ENCODE measurements around the gene SEC63.
"Not testable (repeated sequence)": the region's sequence is repeated elsewhere in the genome, so short reads cannot be mapped to it uniquely, and the experiment has no call there.

Gene SEC63

GRCh38 chr6:107931894-107932293, 26.1 kb downstream of the SEC63 start:
- Mint-ChIP-seq H3K27ac (no peak overlapping the region), H3K4me3 (no peak overlapping the region)

DNA sequence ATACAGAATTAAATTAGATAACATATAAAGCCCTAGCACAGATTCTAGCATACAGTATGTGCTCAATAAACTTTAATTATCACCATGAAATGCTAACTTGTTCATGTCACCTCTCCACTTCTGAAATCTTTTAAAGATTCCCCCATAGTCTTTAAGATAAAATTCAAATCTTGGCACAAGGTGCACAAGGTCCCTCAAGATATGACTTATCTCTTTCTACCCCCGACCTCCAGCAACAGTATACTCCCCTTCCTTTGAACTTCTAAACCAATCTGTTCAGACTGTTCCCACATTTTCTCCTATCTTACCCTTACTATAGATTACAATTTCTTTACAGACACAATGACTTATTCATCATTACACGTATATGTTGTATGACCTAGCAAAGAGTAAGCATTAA, 29.0 kb downstream of the SEC63 start:
- Mint-ChIP-seq H3K36me3 (peaks cover 26% of the 10 kb centered on the region), H3K27ac (no peak overlapping the region)

More at GRCh38 chr6:107931894-107932293, 26.1 kb downstream of the SEC63 start:
- Mint-ChIP-seq H3K36me3 (peaks cover 21% of the 10 kb centered on the region), H3K4me1 (peaks cover 12% of the 10 kb centered on the region), H3K27me3 (no peaks in the 10 kb centered on the region), H3K9me3 (peaks cover 1% of the 10 kb centered on the region)
- no peak for DNase-seq (ENCODE audit: low spot score in 2 of 2)
- no peak for ATAC-seq (ENCODE audit: low read depth)

DNA sequence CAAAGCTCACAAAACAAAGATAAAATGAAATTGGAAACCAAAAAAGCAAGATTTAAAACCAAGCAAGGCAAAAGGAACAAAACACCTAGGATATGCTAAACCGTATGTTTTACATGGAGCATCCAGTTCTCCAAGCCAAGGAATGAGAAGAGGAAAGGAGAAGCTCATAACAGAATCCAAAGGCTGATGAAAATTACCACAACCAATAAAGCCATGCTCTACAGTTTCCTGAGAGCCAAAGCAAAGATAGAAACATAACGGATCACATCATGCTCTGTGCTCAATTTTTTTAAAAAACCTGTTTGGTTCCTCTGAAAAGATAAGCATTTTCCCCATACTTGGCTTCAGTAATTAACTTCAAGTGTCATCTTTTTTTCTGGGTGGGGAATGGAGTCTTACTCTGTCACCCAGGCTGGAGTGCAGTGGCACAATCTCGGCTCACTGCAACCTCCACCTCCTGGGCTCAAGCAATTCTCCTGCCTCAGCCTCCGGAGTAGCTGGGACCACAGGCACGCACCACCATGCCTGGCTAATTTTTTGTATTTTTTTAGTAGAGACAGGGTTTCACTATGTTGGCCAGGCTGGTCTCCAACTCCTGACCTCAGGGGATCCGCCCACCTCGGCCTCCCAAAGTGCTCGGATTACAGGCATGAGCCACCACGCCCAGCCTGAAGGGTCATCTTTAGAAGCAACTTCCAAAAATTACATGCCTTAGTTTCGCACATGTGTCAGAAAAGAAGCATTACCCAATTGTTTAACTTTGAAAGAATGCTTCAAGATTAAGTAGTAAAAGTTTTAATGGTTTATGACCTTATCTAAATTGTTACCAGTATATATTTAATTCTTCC, 31.1 kb downstream of the SEC63 start:
- H3K9me3 Mint-ChIP-seq; DNase-seq (ENCODE audit: low spot score in 2 of 2); H3K27ac Mint-ChIP-seq; ATAC-seq (ENCODE audit: low read depth); H3K4me3 Mint-ChIP-seq; H3K4me1 Mint-ChIP-seq; H3K27me3 Mint-ChIP-seq: not testable (repeated sequence)
- peaks cover 17% of the 10 kb centered on the region for H3K36me3 Mint-ChIP-seq

More for the DNA sequence above, 29.0 kb downstream of the SEC63 start:
- H3K4me1 Mint-ChIP-seq = peaks cover 12% of the 10 kb centered on the region
- no peaks in the 10 kb centered on the region for H3K27me3 Mint-ChIP-seq
- ATAC-seq (ENCODE audit: low read depth) (no peak), DNase-seq (ENCODE audit: low spot score in 2 of 2) (no peak)
- H3K9me3 Mint-ChIP-seq = peaks cover 1% of the 10 kb centered on the region
- H3K4me3 Mint-ChIP-seq = no peak overlapping the region

DNA sequence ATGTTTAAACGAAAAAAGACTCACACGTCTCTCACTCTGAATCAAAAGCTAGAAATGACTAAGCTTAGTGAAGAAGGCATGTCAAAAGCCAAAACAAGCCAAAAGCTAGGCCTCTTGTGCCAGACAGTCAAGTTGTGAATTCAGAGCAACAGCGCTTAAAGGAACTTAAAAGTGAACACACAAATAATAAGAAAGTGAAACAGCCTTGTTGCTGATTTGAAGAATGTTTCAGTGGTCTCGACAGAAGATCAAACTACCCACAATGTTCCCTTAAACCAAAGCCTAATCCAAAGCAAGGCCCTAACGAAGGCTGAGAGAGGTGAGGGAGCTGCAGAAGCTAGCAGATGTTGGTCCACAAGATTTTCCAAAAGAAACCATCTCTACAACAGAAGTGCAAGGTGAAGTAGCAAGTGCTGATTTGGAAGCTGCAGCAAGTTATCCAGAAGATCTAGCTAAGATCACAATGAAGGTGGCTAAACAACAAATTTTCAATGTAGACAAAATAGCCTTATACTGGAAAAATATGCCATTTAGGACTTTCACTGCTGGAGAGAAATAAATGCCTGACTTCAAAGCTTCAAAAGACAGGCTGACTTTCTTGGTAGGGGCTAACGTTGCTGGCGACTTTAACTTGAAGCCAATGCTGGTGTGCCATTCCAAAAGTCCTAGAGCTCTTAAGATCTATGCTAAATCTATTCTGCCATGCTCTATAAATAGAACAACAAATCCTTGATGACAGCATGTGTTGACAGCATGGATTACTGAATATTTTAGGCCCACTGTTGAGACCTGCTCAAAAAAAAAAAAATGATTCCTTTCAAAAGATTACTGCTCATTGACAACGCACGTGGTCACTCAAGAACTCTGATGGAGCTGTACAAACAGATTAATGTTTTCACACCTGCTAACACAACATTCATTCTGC, 40.3 kb downstream of the SEC63 start:
- peaks cover 46% of the 10 kb centered on the region for H3K36me3 Mint-ChIP-seq
- H3K27me3 Mint-ChIP-seq = no peaks in the 10 kb centered on the region
- no peak overlapping the region for H3K4me3 Mint-ChIP-seq
- DNase-seq (ENCODE audit: low spot score in 2 of 2) (no peak), ATAC-seq (ENCODE audit: low read depth) (no peak)
- no peaks in the 10 kb centered on the region for H3K9me3 Mint-ChIP-seq
- peaks cover 2% of the 10 kb centered on the region for H3K4me1 Mint-ChIP-seq
- no peak overlapping the region for H3K27ac Mint-ChIP-seq

DNA sequence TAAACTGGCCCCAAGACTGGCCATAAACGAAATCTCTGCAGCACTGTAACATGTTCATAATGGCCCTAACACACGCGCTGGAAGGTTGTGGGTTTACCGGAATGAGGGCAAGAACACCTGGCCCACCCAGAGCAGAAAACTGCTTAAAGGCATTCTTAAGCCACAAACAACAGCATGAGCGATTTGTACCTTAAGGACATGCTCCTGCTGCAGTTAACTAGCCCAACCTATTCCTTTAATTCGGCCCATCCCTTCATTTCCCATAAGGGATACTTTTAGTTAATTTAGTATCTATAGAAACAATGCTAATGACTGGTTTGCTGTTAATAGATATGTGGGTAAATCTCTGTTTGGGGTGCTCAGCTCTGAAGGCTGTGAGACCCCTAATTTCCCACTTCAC, 41.0 kb downstream of the SEC63 start:
- not testable (repeated sequence) for H3K27ac Mint-ChIP-seq; H3K4me3 Mint-ChIP-seq; ATAC-seq (ENCODE audit: low read depth); H3K4me1 Mint-ChIP-seq; H3K9me3 Mint-ChIP-seq; DNase-seq (ENCODE audit: low spot score in 2 of 2); H3K27me3 Mint-ChIP-seq
- peaks cover 46% of the 10 kb centered on the region for H3K36me3 Mint-ChIP-seq

DNA sequence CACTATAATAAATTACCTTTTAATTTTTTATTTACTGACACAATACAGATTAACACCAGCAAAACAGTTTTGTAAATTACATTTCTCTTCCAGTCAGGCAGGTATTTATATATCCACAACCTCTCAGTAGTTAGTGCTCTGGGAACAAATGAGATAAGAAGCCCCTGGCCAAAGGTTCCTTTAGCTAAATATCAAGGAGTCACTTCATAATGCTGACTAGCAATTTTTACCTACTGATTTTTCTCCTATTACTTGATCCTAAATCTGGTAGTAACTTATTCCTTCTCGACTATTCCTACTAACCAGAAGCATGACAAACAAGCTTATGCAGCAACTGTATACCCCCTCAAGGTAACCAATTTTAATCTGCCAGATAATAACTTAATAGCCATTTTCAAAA, 46.3 kb downstream of the SEC63 start:
- Mint-ChIP-seq H3K27ac (peak overlapping the region; percentile 36), H3K9me3 (no peaks in the 10 kb centered on the region), H3K36me3 (peaks cover 26% of the 10 kb centered on the region), H3K27me3 (no peaks in the 10 kb centered on the region), H3K4me3 (no peak overlapping the region), H3K4me1 (peaks cover 2% of the 10 kb centered on the region)
- no peak for ATAC-seq (ENCODE audit: low read depth)
- no peak for DNase-seq (ENCODE audit: low spot score in 2 of 2)

GRCh38 chr6:107894809-107895396, 63.1 kb downstream of the SEC63 start:
- Mint-ChIP-seq H3K4me3 (peak overlapping the region; percentile 52), H3K27me3 (no peaks in the 10 kb centered on the region), H3K36me3 (peaks cover 30% of the 10 kb centered on the region), H3K27ac (peak overlapping the region; percentile 93), H3K9me3 (peaks cover 1% of the 10 kb centered on the region), H3K4me1 (peaks cover 37% of the 10 kb centered on the region)
- peak; percentile 84 for ATAC-seq (ENCODE audit: low read depth)
- DNase-seq (ENCODE audit: low spot score in 2 of 2) = peak in 1 of 2 donors; percentile 23

DNA sequence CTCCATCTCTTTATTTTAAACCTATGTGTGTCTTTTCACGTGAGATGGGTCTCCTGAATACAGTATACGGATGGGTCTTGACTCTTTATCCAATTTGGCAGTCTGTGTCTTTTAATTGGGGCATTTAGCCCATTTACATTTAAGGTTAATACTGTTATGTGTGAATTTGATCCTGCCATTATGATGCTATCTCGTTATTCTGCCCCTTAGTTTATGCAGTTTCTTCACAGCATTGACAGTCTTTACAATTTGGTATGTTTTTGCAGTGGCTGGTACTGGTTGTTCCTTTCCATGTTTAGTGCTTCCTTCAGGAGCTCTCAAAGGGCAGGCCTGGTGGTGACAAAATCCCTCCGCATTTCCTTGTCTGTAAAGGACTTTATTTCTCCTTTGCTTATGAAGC, 67.6 kb downstream of the SEC63 start:
- Mint-ChIP-seq H3K36me3 (peaks cover 39% of the 10 kb centered on the region), H3K9me3 (peaks cover 11% of the 10 kb centered on the region), H3K4me1 (peaks cover 36% of the 10 kb centered on the region)
- H3K4me3 Mint-ChIP-seq; ATAC-seq (ENCODE audit: low read depth); H3K27me3 Mint-ChIP-seq; H3K27ac Mint-ChIP-seq; DNase-seq (ENCODE audit: low spot score in 2 of 2): not testable (repeated sequence)

DNA sequence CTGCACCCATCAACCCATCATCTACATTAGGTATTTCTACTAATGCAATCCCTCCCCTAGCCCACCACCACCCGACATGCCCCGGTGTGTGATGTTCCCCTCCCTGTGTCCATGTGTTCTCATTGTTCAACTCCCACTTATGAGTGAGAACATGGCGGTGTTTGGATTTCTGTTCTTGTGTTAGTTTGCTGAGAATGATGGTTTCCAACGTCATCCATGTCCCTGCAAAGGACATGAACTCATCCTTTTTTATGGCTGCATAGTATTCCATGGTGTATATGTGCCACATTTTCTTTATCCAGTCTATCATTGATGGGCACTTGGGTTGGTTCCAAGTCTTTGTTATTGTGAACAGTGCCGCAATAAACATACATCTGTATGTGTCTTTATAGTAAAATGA, 72.1 kb downstream of the SEC63 start:
- H3K4me3 Mint-ChIP-seq; ATAC-seq (ENCODE audit: low read depth); H3K27ac Mint-ChIP-seq; H3K9me3 Mint-ChIP-seq; DNase-seq (ENCODE audit: low spot score in 2 of 2); H3K27me3 Mint-ChIP-seq: not testable (repeated sequence)
- Mint-ChIP-seq H3K36me3 (peaks cover 41% of the 10 kb centered on the region), H3K4me1 (peaks cover 16% of the 10 kb centered on the region)

DNA sequence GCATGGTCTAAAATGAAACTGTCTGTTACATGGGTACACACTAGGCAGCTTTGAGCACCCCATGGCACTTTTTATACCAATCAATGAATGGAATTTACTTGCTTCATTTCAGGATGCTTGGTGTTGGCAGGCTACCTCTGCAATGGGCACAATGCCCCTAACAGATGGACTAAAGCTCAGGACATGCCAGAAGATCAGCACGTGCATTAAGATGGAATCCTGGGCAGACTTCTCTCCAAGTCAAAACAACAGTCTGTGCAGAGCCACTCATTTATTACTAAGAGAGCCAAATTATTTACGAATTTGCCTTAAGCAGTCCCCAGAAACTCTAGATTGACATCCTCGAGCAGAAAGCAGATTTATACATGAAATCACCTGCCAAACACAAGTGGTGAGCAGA, 78.1 kb downstream of the SEC63 start:
- Mint-ChIP-seq H3K9me3 (no peaks in the 10 kb centered on the region), H3K4me3 (no peak overlapping the region), H3K36me3 (peaks cover 32% of the 10 kb centered on the region), H3K4me1 (peaks cover 8% of the 10 kb centered on the region), H3K27me3 (no peaks in the 10 kb centered on the region), H3K27ac (peak overlapping the region; percentile 28)
- DNase-seq (ENCODE audit: low spot score in 2 of 2) (no peak), ATAC-seq (ENCODE audit: low read depth) (no peak)

DNA sequence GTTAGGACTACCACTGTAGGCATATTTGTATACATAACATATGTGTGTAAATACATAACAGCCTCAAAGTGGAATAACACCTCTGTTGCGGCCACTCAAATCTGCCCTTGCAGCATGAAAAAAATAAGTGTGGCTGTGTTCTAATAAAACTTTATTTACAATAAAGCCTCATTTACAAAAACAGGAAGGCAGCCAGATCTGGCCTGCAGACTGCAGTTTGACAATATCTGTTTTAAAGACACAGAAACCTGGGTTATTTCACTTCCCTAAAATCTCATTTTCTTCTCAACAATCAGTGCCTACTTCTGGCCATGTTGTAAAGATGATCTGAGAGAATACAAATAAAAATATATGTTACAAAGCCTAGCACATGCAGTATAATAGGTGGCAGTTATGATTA, 80.0 kb downstream of the SEC63 start:
- Mint-ChIP-seq H3K9me3 (no peaks in the 10 kb centered on the region), H3K36me3 (peaks cover 33% of the 10 kb centered on the region), H3K27ac (no peak overlapping the region), H3K4me1 (peaks cover 5% of the 10 kb centered on the region), H3K27me3 (no peaks in the 10 kb centered on the region), H3K4me3 (no peak overlapping the region)
- peak in 1 of 2 donors; percentile 12 for DNase-seq (ENCODE audit: low spot score in 2 of 2)
- ATAC-seq (ENCODE audit: low read depth) = peak; percentile 90

GRCh38 chr6:107871976-107872375, 86.0 kb downstream of the SEC63 start:
- Mint-ChIP-seq H3K9me3 (no peaks in the 10 kb centered on the region), H3K4me1 (peaks cover 12% of the 10 kb centered on the region), H3K4me3 (no peak overlapping the region), H3K36me3 (peaks cover 19% of the 10 kb centered on the region), H3K27ac (no peak overlapping the region), H3K27me3 (no peaks in the 10 kb centered on the region)
- DNase-seq (ENCODE audit: low spot score in 2 of 2) (no peak), ATAC-seq (ENCODE audit: low read depth) (no peak)

DNA sequence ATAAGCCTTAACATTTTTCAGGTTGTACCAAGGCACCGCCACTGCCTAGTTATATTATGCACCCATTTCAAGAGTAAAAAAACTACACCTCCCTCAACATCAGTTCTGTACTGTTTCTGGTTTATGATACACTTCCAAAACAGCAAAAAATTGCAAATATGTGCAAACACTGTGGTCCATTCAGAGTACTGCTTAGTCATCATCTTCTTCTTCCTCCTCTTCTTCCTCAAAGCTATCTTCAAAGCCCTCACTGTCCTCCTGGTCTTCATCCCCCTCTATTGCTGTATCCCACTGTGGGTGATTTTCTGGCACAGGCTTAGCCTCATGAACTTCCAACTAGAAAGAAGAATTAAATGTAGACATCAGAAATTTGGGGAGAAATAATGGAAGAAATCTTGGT, 86.5 kb downstream of the SEC63 start:
- not testable (repeated sequence) for H3K4me3 Mint-ChIP-seq; ATAC-seq (ENCODE audit: low read depth); H3K9me3 Mint-ChIP-seq; DNase-seq (ENCODE audit: low spot score in 2 of 2); H3K27ac Mint-ChIP-seq; H3K27me3 Mint-ChIP-seq
- Mint-ChIP-seq H3K4me1 (peaks cover 12% of the 10 kb centered on the region), H3K36me3 (peaks cover 19% of the 10 kb centered on the region)

DNA sequence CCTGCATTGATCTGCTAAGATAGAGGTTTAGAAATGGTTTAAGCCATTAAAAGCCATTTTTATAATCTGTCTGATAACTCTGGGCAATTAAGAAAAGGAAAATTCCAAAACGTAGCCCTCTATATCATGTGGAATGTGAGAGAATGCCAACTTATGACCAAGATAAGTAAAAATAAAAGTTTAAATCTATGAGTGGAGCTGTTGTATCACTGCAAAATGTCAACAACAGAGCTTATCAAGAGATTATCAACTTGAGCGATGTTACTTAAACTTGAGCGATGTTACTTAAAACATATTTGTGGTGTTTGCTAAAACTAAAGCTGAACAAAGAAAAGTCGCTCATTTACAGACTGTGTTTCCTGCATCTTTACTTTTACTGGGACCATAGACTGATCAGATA, 87.0 kb downstream of the SEC63 start:
- Mint-ChIP-seq H3K4me1 (peaks cover 12% of the 10 kb centered on the region), H3K36me3 (peaks cover 17% of the 10 kb centered on the region), H3K27ac (no peak overlapping the region), H3K27me3 (no peaks in the 10 kb centered on the region), H3K4me3 (no peak overlapping the region), H3K9me3 (no peaks in the 10 kb centered on the region)
- DNase-seq (ENCODE audit: low spot score in 2 of 2) (no peak), ATAC-seq (ENCODE audit: low read depth) (no peak)
